ENCODE results near the gene INSR.

DNA sequence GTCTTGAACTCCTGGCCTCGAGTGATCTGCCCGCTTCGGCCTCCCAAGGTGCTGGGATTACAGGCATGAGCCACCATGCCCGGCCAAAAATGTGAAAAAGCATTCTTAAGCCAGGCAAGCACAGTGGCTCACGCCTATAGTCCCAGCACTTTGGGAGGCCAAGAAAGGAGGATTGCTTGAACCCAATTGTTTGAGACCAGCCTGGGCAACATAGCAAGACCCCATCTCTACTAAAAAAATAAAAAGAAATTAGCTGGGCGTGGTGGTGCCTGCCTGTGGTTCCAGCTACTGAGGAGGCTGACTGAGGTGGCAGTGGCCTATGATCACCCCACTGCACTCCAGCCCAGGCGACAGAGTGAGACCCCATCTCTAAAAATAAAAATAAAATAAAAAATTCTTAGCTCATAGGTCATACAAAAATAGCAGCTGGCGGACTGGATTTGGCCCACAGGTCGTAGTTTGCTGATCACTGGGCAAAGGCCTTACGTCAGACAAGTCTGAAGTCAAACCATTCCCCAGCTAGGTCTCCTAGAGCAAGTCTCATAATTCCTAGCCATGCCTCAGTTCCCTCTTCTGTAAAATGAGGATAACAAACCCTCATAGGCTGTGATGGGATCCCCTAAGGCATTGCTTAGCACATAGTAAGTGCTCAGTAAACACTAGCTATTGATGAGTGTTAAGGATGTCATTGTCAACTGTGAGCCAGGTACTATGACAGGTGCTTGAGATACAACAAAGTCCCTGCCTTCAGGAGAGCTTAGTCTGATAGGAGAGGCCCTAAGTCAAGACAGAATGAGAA lies 36.0 kb downstream of the INSR start:
- TF ChIP-seq, protein P1, sequence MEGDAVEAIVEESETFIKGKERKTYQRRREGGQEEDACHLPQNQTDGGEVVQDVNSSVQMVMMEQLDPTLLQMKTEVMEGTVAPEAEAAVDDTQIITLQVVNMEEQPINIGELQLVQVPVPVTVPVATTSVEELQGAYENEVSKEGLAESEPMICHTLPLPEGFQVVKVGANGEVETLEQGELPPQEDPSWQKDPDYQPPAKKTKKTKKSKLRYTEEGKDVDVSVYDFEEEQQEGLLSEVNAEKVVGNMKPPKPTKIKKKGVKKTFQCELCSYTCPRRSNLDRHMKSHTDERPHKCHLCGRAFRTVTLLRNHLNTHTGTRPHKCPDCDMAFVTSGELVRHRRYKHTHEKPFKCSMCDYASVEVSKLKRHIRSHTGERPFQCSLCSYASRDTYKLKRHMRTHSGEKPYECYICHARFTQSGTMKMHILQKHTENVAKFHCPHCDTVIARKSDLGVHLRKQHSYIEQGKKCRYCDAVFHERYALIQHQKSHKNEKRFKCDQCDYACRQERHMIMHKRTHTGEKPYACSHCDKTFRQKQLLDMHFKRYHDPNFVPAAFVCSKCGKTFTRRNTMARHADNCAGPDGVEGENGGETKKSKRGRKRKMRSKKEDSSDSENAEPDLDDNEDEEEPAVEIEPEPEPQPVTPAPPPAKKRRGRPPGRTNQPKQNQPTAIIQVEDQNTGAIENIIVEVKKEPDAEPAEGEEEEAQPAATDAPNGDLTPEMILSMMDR (IDR thresholded peaks at IDR 0.05; ENCODE audit: borderline replicate concordance, extremely low read depth, low read length, poor library complexity, severe bottlenecking) = no peak
- no peak for TF ChIP-seq EZH2 (IDR thresholded peaks at IDR 0.05; ENCODE audit: borderline replicate concordance, low read depth, low read length, severe bottlenecking)

Data from DND-41 (cell line).